GM12801 (cell line): ENCODE results near the gene CYP4F3.

Experiments
- CTCF ChIP-seq: IDR thresholded peaks from one replicate; pipeline ENCODE4 v1.5.1; 2011; ENCODE audit warnings: control low read depth; ENCODE audit not compliant: insufficient read length; ENCODE audit errors: extremely low read depth

CYP4F3 gene

GRCh38 chr19:15628236-15629002 is 12.3 kb upstream of the CYP4F3 start:
- no peak for TF ChIP-seq CTCF

- TF ChIP-seq CTCF = no peak
Measured at GRCh38 chr19:15629003-15629880, 11.5 kb upstream of the CYP4F3 start.

- no peak for TF ChIP-seq CTCF
Measured at GRCh38 chr19:15631817-15632216, 8.9 kb upstream of the CYP4F3 start.

GRCh38 chr19:15633082-15633835 is 7.4 kb upstream of the CYP4F3 start:
- no peak for TF ChIP-seq CTCF

- TF ChIP-seq CTCF = no peak
Measured at GRCh38 chr19:15634105-15634504, 6.6 kb upstream of the CYP4F3 start.

- TF ChIP-seq CTCF = no peak
Measured at GRCh38 chr19:15635016-15635805, 5.5 kb upstream of the CYP4F3 start.
